Ramos (cell line): Measurements from ENCODE around the gene EFNB2.

Experiments used
- in situ Hi-C: fragments of 300-500 bp; cut with MboI; formaldehyde crosslinking; loops from one replicate; pipeline ENCODE4 v1.14.3; 2022; ENCODE audit warnings: low sequenced_read_pairs; ENCODE audit not compliant: unreplicated experiment

Gene EFNB2, protein sequence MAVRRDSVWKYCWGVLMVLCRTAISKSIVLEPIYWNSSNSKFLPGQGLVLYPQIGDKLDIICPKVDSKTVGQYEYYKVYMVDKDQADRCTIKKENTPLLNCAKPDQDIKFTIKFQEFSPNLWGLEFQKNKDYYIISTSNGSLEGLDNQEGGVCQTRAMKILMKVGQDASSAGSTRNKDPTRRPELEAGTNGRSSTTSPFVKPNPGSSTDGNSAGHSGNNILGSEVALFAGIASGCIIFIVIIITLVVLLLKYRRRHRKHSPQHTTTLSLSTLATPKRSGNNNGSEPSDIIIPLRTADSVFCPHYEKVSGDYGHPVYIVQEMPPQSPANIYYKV

GRCh38 chr13:106535552-106536243 lies at the start of gene EFNB2:
TSS of gene EFNB2 (minus strand) at chr13:106535662. CDS start at chr13:106534964, 698 bp downstream.
- in situ Hi-C loops, result no loop called here

DNA sequence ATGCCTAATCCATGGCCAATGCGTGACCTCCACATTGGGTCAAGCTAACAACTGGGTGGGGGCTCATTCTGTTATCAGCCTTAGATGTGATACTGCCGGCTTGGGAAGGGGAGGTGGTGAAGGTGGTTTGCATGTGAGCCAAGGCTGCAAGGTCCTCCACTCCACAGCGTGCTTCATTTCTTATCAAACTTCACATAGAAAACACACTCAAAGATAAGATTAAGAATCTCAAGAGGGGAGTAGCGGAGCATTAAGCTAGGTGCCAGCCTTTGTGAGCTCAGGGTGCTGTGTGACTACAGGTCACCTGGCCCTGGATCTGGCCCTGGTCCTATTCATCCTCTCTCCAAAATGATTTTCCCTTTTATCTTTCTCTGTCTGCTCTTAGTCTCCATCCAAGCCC lies 45.8 kb upstream of the EFNB2 start:
- in situ Hi-C loops, result no loop called here

DNA sequence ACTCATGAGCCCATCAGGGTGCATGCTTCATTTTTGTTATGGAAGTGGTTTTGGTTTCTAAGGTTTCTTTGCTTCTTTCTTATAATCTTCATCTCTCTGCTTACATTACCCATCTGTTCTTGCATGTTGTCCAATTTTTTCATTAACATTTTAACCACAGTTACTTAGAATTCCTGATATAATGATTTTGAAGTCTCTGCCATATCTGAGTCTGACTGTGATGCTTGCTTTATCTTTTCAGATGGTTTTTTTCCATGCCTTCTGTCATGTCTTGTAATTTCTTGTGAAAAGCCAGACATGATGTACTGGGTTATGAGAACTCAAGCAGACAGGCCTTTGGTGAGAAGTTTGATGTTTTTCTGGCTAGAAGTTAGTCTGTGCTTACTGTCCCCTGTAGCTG lies 40.4 kb upstream of the EFNB2 start:
- in situ Hi-C loops, result no loop called here

GRCh38 chr13:106573868-106574267 lies 38.4 kb upstream of the EFNB2 start:
- in situ Hi-C loops, result no loop called here

DNA sequence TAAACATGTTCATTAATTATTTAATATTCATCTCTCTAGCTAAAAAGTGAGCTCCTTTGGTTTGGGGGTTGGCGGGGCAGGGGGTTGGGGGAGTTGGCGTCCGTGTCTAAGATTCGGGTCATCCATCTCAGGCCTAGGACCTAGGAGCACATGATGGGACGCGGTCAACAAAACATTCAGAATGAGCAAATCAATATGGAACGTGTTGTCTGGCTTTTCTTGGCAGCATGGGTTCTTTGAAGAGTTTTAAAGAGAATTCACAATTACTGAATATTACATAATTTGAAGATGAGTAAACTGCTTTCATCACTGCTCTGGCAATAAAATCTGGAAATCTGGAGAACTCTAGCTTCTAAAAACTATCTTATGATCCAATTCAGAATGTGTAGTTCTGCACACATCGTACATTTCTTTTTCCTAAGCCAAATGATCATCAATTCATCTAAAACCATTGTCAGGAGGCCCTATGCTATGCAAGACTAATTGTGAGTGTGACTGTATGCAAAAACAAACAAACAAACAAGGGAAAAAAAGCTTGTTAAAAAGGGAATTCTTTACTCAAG lies 37.9 kb upstream of the EFNB2 start:
- in situ Hi-C loops, result no loop called here

- in situ Hi-C loops, result no loop called here
Measured at GRCh38 chr13:106570299-106570852, 34.9 kb upstream of the EFNB2 start.

DNA sequence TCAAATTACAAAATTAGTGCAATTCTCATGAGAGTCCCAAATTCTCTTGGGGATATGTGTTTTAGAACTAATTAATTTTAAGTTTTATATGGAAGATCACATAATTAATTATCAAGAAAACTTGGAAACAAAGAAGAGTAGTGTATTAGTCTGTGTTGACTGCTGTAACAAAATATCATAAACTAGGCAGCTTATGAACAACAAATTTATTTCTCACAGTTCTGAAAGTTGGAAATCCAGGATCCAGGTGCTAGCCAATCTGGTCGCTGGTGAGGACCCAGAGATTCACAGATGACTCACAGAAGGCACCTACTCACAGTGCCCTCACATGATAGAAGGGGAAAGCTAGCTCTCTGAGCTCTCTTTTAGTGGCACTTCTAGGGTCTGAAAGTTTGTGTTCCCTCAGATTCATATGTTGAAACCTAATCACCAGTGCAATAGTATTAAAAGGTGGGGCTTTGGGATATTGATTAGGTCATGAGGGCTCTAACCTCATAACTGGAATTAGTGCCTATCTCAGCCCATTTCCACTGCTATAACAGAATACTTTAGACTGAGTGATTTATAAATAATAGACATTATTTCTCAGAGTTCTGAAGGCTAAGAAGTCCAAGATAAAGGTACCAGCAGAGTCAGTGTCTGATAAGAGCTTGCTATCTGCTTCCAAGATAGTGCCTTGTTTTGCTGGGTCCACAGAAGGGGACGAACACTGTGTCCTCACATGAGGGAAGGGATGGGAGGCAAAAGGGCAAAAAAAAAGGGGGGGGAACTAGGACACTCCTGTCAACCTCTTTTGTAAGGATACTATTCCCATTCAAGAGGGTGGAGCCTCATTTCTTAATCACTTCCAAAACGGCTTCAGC lies 34.0 kb upstream of the EFNB2 start:
- in situ Hi-C loops, result no loop called here

- in situ Hi-C loops, result no loop called here
Measured at GRCh38 chr13:106568299-106569003, 33.0 kb upstream of the EFNB2 start.

DNA sequence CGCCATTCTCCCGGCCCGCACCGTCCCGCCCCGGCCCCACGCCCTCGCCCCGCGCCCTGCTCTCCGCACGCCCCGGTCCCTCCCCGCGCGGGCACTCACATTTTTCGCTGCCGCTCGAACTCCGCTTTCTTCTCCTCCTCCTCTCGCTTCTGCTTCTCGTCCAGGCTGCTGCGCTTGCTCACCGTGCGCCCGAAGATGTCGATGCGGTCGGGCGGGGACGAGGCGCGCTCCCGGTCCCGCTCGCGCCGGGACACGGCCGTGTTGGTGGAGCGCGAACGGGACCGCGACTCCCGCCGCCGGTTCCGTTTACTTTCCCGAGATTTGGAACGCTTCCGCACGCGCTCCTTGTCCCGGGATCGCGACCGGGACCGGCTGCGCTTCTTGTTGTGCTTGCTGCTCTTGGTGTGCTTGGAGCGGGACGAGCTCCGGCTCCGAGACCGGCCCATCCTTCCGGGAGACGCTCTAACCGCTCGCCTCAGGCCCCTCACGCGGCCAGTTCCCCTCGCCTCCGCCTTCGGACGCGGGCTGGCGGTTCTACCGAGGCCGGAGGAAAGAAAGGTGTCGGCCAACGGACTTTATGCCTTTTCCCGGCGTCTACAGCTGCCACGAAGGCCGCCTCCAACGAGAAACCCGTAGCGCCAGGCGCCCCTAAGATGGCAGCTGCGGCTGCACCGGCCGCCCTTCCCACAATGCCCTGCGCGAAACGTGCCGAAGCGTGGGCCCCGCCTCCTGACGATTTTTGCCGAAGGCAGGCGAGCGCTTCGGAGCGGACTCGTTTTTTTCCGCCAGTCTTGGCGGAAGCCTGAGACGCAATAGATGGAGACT lies 32.2 kb upstream of the EFNB2 start, which contains the start of gene ARGLU1:
Gene ARGLU1 (minus strand): TSS at position 664 of the 825 bp plus-strand sequence. CDS start 218 bp downstream, at position 446.
- in situ Hi-C loops, result no loop called here

- in situ Hi-C loops, result no loop called here
Measured at GRCh38 chr13:106566641-106567473, 31.4 kb upstream of the EFNB2 start.

- in situ Hi-C loops, result no loop called here
Measured at GRCh38 chr13:106565127-106565775, 29.8 kb upstream of the EFNB2 start.

GRCh38 chr13:106562301-106562700 lies 26.8 kb upstream of the EFNB2 start:
- in situ Hi-C loops, result no loop called here

GRCh38 chr13:106561551-106562170 lies 26.2 kb upstream of the EFNB2 start:
- in situ Hi-C loops, result no loop called here

- in situ Hi-C loops, result no loop called here
Measured at GRCh38 chr13:106560821-106561220, 25.4 kb upstream of the EFNB2 start.

DNA sequence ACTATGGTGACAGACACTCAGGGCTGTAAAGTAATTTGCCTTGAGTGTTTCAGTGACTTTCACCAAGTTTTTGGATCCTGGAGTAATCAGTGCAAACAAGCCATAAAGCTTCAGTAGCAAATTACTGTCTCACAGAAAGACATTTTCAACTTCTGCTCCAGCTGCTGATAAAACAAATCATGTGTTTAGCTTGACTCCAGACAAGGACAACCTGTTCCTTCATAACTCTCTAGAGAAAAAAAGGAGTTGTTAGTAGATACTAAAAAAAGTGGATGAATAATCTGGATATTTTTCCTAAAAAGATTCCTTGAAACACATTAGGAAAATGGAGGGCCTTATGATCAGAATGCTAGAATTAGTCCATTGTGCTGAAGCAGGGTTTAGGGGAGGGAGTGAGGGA lies 23.1 kb upstream of the EFNB2 start:
- in situ Hi-C loops, result no loop called here

DNA sequence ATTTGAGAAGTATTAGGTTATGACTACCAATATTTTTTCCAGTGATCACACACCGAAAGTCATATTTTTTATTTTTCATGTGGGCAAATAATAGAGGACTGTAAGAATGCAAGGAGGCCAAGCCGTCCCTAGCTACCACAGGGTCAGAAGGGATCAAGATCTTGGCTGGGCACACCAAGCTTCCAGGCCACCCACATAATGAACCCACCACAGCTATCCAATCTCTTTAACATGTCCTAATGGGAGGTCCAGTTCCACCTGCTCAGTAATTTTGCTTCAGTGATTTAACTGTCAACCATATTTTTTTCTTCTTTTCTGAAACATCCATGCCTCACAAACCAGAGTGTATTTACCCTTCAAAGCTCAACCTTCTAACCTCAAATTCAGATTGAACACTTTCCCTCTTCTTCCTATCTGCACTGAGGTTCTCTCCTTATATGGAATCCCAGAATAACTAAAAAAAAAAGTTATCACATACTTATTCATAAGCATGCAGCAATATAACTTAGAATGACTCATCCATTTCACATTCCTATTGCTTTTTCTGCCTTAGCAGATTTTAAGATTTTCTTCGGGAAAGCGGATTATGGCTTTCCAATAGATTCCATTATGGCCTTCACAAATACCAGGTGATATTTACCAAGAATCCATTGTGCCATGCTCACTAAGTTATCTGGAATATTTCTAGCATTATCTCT lies 20.3 kb upstream of the EFNB2 start:
- in situ Hi-C loops, result no loop called here
